A549 (cell line): ENCODE results near the gene BNIP5.

Experiments used
- CHD2 ChIP-seq: fragments of 150-350 bp; IDR thresholded peaks from 2 replicates; pipeline ENCODE4 v1.6.1; 2014; ENCODE audit warnings: low read length; ENCODE audit not compliant: partially characterized antibody
- EP300 ChIP-seq, 2 experiments: fragments of >200 bp; sonication (Bioruptor Twin); formaldehyde crosslinking; IDR thresholded peaks; 2 replicates in 1 of 2; 3 replicates in 1 of 2; pipeline ENCODE4 v1.6.1; 2016 to 2017
- HOXA7 ChIP-seq: fragments of 250-450 bp; sonication (Bioruptor Pico); IDR thresholded peaks from 2 replicates; pipeline ENCODE4 v1.5.0; 2020; ENCODE audit warnings: mild to moderate bottlenecking, moderate library complexity
- JUN ChIP-seq, 2 experiments: fragments of >200 bp; sonication (Bioruptor Twin); formaldehyde crosslinking; IDR thresholded peaks; 2 replicates in 1 of 2; 3 replicates in 1 of 2; pipeline ENCODE4 v1.6.1; 2016 to 2017
- JUNB ChIP-seq: fragments of >200 bp; sonication (Bioruptor Twin); formaldehyde crosslinking; IDR thresholded peaks from 2 replicates; pipeline ENCODE4 v1.6.1; 2016
- MAZ ChIP-seq: fragments of 150-350 bp; IDR thresholded peaks from 2 replicates; pipeline ENCODE4 v1.6.1; 2014; ENCODE audit warnings: antibody characterized with exemption, low read depth, low read length, borderline replicate concordance
- POLR2A ChIP-seq: IDR thresholded peaks from 2 replicates; pipeline ENCODE4 v1.6.1; 2012; ENCODE audit warnings: mild to moderate bottlenecking, low read length
- RAD21 ChIP-seq, 2 experiments: fragments of >200 bp in 1 of 2; sonication (Bioruptor Twin) in 1 of 2; formaldehyde crosslinking in 1 of 2; IDR thresholded peaks in 1 of 2; conservative IDR thresholded peaks in 1 of 2; 2 replicates in 1 of 2; 3 replicates in 1 of 2; pipeline ENCODE4 v1.6.1; 2012 to 2018; ENCODE audit warnings: inconsistent platforms in 1 of 2
- RARB ChIP-seq: fragments of 250-450 bp; sonication (Bioruptor Pico); IDR thresholded peaks from 2 replicates; pipeline ENCODE4 v1.8.0; 2021; ENCODE audit warnings: mild to moderate bottlenecking, moderate library complexity
- SMC3 ChIP-seq: fragments of >200 bp; sonication (Bioruptor Twin); formaldehyde crosslinking; IDR thresholded peaks from 3 replicates; pipeline ENCODE4 v1.6.1; 2018; ENCODE audit warnings: inconsistent platforms
- TF ChIP-seq, protein P1 (sequence below): fragments of >200 bp; sonication (Bioruptor Twin); formaldehyde crosslinking; IDR thresholded peaks from 3 replicates; pipeline ENCODE4 v1.5.1; 2016
- TF ChIP-seq, protein P2 (sequence below): fragments of 150-350 bp; IDR thresholded peaks from 2 replicates; pipeline ENCODE4 v1.6.1; 2014; ENCODE audit warnings: low read depth, mild to moderate bottlenecking, low read length
- TF ChIP-seq, protein P3 (sequence below): fragments of >200 bp; sonication (Bioruptor Twin); formaldehyde crosslinking; IDR thresholded peaks from 3 replicates; pipeline ENCODE4 v1.6.1; 2016
- TF ChIP-seq, protein P4 (sequence below): fragments of 450-650 bp; IDR thresholded peaks from 2 replicates; pipeline ENCODE4 v1.6.1; 2014; ENCODE audit warnings: antibody characterized with exemption

DNA sequence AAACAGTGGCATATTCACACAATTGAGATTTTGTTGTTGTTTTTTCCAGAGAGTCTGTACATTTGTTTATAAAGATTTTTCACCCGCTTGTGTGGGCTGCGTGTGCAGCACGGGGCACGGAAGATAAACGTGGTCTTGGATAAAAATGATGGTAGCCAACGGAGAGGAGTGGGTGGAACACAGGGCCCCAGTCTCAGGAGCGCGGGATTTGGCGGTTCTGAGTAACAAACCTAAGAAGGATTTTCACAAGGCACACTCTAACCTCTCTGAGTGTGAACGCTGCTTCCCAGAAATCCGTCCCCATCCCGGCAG, 3.6 kb upstream of the BNIP5 start:
- TF ChIP-seq, protein P1, sequence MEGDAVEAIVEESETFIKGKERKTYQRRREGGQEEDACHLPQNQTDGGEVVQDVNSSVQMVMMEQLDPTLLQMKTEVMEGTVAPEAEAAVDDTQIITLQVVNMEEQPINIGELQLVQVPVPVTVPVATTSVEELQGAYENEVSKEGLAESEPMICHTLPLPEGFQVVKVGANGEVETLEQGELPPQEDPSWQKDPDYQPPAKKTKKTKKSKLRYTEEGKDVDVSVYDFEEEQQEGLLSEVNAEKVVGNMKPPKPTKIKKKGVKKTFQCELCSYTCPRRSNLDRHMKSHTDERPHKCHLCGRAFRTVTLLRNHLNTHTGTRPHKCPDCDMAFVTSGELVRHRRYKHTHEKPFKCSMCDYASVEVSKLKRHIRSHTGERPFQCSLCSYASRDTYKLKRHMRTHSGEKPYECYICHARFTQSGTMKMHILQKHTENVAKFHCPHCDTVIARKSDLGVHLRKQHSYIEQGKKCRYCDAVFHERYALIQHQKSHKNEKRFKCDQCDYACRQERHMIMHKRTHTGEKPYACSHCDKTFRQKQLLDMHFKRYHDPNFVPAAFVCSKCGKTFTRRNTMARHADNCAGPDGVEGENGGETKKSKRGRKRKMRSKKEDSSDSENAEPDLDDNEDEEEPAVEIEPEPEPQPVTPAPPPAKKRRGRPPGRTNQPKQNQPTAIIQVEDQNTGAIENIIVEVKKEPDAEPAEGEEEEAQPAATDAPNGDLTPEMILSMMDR = no peak
- no peak for TF ChIP-seq MAZ
- TF ChIP-seq RAD21 (conservative IDR thresholded peaks at IDR 0.05 in 1 of 2, IDR thresholded peaks at IDR 0.05 in 1 of 2) = no peak
- no peak for TF ChIP-seq HOXA7 (CRISPR knock-in tag)
- TF ChIP-seq, protein P2, sequence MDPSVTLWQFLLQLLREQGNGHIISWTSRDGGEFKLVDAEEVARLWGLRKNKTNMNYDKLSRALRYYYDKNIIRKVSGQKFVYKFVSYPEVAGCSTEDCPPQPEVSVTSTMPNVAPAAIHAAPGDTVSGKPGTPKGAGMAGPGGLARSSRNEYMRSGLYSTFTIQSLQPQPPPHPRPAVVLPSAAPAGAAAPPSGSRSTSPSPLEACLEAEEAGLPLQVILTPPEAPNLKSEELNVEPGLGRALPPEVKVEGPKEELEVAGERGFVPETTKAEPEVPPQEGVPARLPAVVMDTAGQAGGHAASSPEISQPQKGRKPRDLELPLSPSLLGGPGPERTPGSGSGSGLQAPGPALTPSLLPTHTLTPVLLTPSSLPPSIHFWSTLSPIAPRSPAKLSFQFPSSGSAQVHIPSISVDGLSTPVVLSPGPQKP = no peak
- TF ChIP-seq, protein P3, sequence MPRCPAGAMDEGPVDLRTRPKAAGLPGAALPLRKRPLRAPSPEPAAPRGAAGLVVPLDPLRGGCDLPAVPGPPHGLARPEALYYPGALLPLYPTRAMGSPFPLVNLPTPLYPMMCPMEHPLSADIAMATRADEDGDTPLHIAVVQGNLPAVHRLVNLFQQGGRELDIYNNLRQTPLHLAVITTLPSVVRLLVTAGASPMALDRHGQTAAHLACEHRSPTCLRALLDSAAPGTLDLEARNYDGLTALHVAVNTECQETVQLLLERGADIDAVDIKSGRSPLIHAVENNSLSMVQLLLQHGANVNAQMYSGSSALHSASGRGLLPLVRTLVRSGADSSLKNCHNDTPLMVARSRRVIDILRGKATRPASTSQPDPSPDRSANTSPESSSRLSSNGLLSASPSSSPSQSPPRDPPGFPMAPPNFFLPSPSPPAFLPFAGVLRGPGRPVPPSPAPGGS = no peak
- no peak for TF ChIP-seq RARB (CRISPR knock-in tag)
- TF ChIP-seq EP300 (IDR thresholded peaks at IDR 0.05) = no peak
- TF ChIP-seq JUNB = no peak
- TF ChIP-seq CHD2 = no peak
- TF ChIP-seq SMC3 = no peak
- TF ChIP-seq, protein P4, sequence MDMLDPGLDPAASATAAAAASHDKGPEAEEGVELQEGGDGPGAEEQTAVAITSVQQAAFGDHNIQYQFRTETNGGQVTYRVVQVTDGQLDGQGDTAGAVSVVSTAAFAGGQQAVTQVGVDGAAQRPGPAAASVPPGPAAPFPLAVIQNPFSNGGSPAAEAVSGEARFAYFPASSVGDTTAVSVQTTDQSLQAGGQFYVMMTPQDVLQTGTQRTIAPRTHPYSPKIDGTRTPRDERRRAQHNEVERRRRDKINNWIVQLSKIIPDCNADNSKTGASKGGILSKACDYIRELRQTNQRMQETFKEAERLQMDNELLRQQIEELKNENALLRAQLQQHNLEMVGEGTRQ = no peak
- no peak for TF ChIP-seq POLR2A
- TF ChIP-seq JUN (IDR thresholded peaks at IDR 0.05) = no peak
